GM12878 (cell line): Measurements from ENCODE around the gene CRY1. TPM values are rescaled to one million over a fixed set of nuclear protein-coding genes. Genes with fewer than 3 reads are reported as not detected.

Experiments
- BACH1 ChIP-seq: fragments of 450-650 bp; IDR thresholded peaks from 2 replicates; pipeline ENCODE4 v1.6.1; 2017; ENCODE audit warnings: mild to moderate bottlenecking, borderline replicate concordance
- BRCA1 ChIP-seq: IDR thresholded peaks from 2 replicates; pipeline ENCODE4 v1.6.1; 2011; ENCODE audit warnings: low read depth, low read length, improper control_type of control experiment
- CBX5 ChIP-seq: sonication (generic); IDR thresholded peaks from 2 replicates; pipeline ENCODE4 v1.6.1; 2016; ENCODE audit warnings: low read depth, moderate library complexity, mild to moderate bottlenecking, inconsistent platforms
- CEBPB ChIP-seq, 2 experiments: fragments of 150-350 bp in 1 of 2; IDR thresholded peaks; 2 replicates each; pipeline ENCODE4 v1.6.1; 2012 to 2014; ENCODE audit warnings: low read depth in 2 of 2, low read length in 2 of 2, borderline replicate concordance in 1 of 2, inconsistent platforms in 1 of 2
- FOS ChIP-seq: IDR thresholded peaks from 3 replicates; pipeline ENCODE4 v1.6.1; 2011; ENCODE audit warnings: borderline replicate concordance; ENCODE audit not compliant: insufficient read length; ENCODE audit errors: extremely low read depth
- JUNB ChIP-seq: IDR thresholded peaks from 2 replicates; pipeline ENCODE4 v1.6.1; 2016; ENCODE audit warnings: antibody characterized with exemption, mild to moderate bottlenecking
- PAX8 ChIP-seq: fragments of 450-650 bp; IDR thresholded peaks from 2 replicates; pipeline ENCODE4 v1.6.1; 2017; ENCODE audit warnings: mild to moderate bottlenecking, moderate library complexity
- POLR2AphosphoS2 ChIP-seq: IDR thresholded peaks from 2 replicates; pipeline ENCODE4 v1.6.1; 2011; ENCODE audit warnings: low read depth, mild to moderate bottlenecking, low read length, improper control_type of control experiment, moderate library complexity
- SREBF1 ChIP-seq: IDR thresholded peaks from 2 replicates; pipeline ENCODE4 v1.6.1; 2012; ENCODE audit warnings: mild to moderate bottlenecking, low read length
- YBX1 ChIP-seq: fragments of 450-650 bp; IDR thresholded peaks from 2 replicates; pipeline ENCODE4 v1.6.1; 2016; ENCODE audit warnings: antibody characterized with exemption
- ZNF274 ChIP-seq: IDR thresholded peaks from one replicate; pipeline ENCODE4 v1.8.0; 2011; ENCODE audit not compliant: insufficient read length, insufficient read depth
- polyA plus RNA-seq, 11 experiments: library from polyadenylated mRNA; depleted of rRNA in 4 of 11; unstranded in 6 of 11; stranded (reverse) in 5 of 11; fragments of >200 nt; fragmentation: Nextera tagmentation in 4 of 11; fragmentation: Illumina TruSeq in 1 of 11; extraction: Ambion mirVana in 4 of 11; extraction: Trizol in 1 of 11; gene quantifications; 1 replicate in 1 of 11; 2 replicates in 10 of 11; pipeline versions ENCODE4 v1.2.1 to v1.2.3, GENCODE V29; 2011 to 2016; ENCODE audit warnings: inconsistent platforms in 2 of 11, missing spikeins in 2 of 11, low read depth in 1 of 11
- total RNA-seq, 4 experiments: library from RNA; depleted of rRNA in 3 of 4; stranded (reverse); fragments of >200 nt in 3 of 4; fragmentation: Illumina TruSeq in 1 of 4; extraction: Trizol in 1 of 4; gene quantifications; 2 replicates each; pipeline versions ENCODE4 v1.2.1 to v1.2.3, GENCODE V29; 2013 to 2021
- TF ChIP-seq, protein P1 (sequence below): fragments of 450-650 bp; IDR thresholded peaks from 2 replicates; pipeline ENCODE4 v1.6.1; 2017; ENCODE audit warnings: antibody characterized with exemption, mild to moderate bottlenecking, moderate library complexity
- TF ChIP-seq, protein P2 (sequence below): fragments of 450-650 bp; conservative IDR thresholded peaks from 2 replicates; pipeline ENCODE4 v1.6.1; 2017; ENCODE audit warnings: mild to moderate bottlenecking, moderate library complexity
- TF ChIP-seq, protein P3 (sequence below): IDR thresholded peaks from 2 replicates; pipeline ENCODE4 v1.6.1; 2011; ENCODE audit warnings: borderline replicate concordance, low read depth, mild to moderate bottlenecking, moderate library complexity, mixed read lengths, low read length; ENCODE audit not compliant: insufficient read depth; ENCODE audit errors: extremely low read length
- TF ChIP-seq, protein P4 (sequence below): fragments of 450-650 bp; IDR thresholded peaks from 2 replicates; pipeline ENCODE4 v1.6.1; 2017; ENCODE audit warnings: mild to moderate bottlenecking, moderate library complexity
- TF ChIP-seq, protein P5 (sequence below): IDR thresholded peaks from 2 replicates; pipeline ENCODE4 v1.6.1; 2012; ENCODE audit warnings: low read depth, low read length, improper control_type of control experiment
- TF ChIP-seq, protein P6 (sequence below): fragments of 450-650 bp; IDR thresholded peaks from 2 replicates; pipeline ENCODE4 v1.6.1; 2014; ENCODE audit warnings: mild to moderate bottlenecking

Gene CRY1
- total and polyA plus RNA-seq, 10 of the 15 experiments (the other 5 are each of a cell fraction or from before 2014, with no cell fraction given) = 1.6 to 10.9 (median 5.4) TPM

DNA sequence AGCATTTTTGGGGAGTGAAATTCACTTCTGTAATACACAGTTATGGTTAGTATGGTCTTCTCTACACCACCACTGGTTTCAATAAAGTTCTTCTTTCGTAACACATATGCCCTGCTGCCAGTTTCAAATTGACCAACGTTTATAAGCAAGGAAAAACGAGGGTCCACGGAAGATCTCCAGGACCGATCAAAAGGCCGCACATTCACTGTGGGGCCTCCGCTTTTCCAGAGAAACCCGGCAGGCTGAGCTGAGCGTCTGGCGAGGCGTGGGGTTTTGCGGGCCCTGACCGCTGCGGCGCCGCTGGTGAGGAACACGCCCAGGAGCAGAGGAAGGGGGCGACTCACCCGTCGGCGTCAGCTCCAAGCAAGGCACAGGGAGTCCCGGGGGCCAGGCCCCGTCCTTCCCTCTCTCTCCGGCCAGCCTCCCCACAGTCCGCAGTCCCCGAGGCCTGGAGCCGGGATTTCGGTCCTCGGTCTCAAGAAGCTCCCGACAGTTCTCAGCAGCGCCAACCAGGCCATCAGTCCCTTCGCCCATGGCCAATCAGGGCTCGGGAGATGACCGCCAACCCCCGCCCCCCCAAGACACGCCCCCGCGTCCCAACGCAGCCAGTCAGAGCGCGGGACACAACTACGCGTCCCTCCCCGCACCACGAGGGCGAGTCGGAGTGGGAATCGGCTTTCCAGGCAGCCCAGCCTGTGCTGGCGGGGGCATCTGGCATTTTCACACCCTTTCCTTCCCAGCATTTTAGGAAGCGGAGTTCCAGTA is 106.5 kb downstream of the CRY1 start, which contains the start of gene MTERF2 (continued):
- TF ChIP-seq, protein P1, sequence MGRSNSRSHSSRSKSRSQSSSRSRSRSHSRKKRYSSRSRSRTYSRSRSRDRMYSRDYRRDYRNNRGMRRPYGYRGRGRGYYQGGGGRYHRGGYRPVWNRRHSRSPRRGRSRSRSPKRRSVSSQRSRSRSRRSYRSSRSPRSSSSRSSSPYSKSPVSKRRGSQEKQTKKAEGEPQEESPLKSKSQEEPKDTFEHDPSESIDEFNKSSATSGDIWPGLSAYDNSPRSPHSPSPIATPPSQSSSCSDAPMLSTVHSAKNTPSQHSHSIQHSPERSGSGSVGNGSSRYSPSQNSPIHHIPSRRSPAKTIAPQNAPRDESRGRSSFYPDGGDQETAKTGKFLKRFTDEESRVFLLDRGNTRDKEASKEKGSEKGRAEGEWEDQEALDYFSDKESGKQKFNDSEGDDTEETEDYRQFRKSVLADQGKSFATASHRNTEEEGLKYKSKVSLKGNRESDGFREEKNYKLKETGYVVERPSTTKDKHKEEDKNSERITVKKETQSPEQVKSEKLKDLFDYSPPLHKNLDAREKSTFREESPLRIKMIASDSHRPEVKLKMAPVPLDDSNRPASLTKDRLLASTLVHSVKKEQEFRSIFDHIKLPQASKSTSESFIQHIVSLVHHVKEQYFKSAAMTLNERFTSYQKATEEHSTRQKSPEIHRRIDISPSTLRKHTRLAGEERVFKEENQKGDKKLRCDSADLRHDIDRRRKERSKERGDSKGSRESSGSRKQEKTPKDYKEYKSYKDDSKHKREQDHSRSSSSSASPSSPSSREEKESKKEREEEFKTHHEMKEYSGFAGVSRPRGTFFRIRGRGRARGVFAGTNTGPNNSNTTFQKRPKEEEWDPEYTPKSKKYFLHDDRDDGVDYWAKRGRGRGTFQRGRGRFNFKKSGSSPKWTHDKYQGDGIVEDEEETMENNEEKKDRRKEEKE = no peak
- TF ChIP-seq SREBF1 (no peak), CEBPB (IDR thresholded peaks at IDR 0.05; ENCODE audit: borderline replicate concordance in 1 of 2, low read depth in 2 of 2, low read length in 2 of 2) (no peak), POLR2AphosphoS2 (peak; percentile 45; the same call in 1 of the 2 replicates), BRCA1 (no peak), FOS (no peak), PAX8 (no peak), ZNF274 (no peak), YBX1 (no peak), CBX5 (no peak), JUNB (no peak), BACH1 (no peak)
- TF ChIP-seq, protein P2, sequence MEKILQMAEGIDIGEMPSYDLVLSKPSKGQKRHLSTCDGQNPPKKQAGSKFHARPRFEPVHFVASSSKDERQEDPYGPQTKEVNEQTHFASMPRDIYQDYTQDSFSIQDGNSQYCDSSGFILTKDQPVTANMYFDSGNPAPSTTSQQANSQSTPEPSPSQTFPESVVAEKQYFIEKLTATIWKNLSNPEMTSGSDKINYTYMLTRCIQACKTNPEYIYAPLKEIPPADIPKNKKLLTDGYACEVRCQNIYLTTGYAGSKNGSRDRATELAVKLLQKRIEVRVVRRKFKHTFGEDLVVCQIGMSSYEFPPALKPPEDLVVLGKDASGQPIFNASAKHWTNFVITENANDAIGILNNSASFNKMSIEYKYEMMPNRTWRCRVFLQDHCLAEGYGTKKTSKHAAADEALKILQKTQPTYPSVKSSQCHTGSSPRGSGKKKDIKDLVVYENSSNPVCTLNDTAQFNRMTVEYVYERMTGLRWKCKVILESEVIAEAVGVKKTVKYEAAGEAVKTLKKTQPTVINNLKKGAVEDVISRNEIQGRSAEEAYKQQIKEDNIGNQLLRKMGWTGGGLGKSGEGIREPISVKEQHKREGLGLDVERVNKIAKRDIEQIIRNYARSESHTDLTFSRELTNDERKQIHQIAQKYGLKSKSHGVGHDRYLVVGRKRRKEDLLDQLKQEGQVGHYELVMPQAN = peak; percentile 57
- TF ChIP-seq, protein P3, sequence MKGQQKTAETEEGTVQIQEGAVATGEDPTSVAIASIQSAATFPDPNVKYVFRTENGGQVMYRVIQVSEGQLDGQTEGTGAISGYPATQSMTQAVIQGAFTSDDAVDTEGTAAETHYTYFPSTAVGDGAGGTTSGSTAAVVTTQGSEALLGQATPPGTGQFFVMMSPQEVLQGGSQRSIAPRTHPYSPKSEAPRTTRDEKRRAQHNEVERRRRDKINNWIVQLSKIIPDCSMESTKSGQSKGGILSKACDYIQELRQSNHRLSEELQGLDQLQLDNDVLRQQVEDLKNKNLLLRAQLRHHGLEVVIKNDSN = peak; percentile 34
- TF ChIP-seq, protein P4, sequence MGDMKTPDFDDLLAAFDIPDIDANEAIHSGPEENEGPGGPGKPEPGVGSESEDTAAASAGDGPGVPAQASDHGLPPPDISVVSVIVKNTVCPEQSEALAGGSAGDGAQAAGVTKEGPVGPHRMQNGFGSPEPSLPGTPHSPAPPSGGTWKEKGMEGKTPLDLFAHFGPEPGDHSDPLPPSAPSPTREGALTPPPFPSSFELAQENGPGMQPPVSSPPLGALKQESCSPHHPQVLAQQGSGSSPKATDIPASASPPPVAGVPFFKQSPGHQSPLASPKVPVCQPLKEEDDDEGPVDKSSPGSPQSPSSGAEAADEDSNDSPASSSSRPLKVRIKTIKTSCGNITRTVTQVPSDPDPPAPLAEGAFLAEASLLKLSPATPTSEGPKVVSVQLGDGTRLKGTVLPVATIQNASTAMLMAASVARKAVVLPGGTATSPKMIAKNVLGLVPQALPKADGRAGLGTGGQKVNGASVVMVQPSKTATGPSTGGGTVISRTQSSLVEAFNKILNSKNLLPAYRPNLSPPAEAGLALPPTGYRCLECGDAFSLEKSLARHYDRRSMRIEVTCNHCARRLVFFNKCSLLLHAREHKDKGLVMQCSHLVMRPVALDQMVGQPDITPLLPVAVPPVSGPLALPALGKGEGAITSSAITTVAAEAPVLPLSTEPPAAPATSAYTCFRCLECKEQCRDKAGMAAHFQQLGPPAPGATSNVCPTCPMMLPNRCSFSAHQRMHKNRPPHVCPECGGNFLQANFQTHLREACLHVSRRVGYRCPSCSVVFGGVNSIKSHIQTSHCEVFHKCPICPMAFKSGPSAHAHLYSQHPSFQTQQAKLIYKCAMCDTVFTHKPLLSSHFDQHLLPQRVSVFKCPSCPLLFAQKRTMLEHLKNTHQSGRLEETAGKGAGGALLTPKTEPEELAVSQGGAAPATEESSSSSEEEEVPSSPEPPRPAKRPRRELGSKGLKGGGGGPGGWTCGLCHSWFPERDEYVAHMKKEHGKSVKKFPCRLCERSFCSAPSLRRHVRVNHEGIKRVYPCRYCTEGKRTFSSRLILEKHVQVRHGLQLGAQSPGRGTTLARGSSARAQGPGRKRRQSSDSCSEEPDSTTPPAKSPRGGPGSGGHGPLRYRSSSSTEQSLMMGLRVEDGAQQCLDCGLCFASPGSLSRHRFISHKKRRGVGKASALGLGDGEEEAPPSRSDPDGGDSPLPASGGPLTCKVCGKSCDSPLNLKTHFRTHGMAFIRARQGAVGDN = no peak; the same call in 1 of the 2 replicates
- TF ChIP-seq, protein P5, sequence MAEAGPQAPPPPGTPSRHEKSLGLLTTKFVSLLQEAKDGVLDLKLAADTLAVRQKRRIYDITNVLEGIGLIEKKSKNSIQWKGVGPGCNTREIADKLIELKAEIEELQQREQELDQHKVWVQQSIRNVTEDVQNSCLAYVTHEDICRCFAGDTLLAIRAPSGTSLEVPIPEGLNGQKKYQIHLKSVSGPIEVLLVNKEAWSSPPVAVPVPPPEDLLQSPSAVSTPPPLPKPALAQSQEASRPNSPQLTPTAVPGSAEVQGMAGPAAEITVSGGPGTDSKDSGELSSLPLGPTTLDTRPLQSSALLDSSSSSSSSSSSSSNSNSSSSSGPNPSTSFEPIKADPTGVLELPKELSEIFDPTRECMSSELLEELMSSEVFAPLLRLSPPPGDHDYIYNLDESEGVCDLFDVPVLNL = no peak
- TF ChIP-seq, protein P6, sequence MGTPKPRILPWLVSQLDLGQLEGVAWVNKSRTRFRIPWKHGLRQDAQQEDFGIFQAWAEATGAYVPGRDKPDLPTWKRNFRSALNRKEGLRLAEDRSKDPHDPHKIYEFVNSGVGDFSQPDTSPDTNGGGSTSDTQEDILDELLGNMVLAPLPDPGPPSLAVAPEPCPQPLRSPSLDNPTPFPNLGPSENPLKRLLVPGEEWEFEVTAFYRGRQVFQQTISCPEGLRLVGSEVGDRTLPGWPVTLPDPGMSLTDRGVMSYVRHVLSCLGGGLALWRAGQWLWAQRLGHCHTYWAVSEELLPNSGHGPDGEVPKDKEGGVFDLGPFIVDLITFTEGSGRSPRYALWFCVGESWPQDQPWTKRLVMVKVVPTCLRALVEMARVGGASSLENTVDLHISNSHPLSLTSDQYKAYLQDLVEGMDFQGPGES = 0 out of 2 replicates have a peak, but pooled peaks have one; percentile 20
